Brain microvascular endothelial cell (primary cell): ENCODE data around the gene BIRC6.

Source experiments
- DNase-seq: peaks from one replicate; pipeline ENCODE4 v3.0.0-alpha.2; 2020
- H3K27ac ChIP-seq: fragments of 250-450 bp; sonication (Bioruptor Pico); 2 replicates; pipeline ENCODE4 v1.5.1; 2020; ENCODE audit warnings: mild to moderate bottlenecking, moderate library complexity
- H3K27me3 ChIP-seq: fragments of 250-450 bp; sonication (Bioruptor Pico); replicated peaks from 2 replicates; pipeline ENCODE4 v1.5.1; 2020; ENCODE audit warnings: mild to moderate bottlenecking
- H3K36me3 ChIP-seq: fragments of 250-450 bp; sonication (Bioruptor Pico); replicated peaks from 2 replicates; pipeline ENCODE4 v1.5.1; 2020; ENCODE audit warnings: mild to moderate bottlenecking
- H3K4me3 ChIP-seq: 2 replicates; pipeline ENCODE4 v1.5.1; 2011; ENCODE audit warnings: low read depth, mild to moderate bottlenecking, control low read depth, low read length, moderate library complexity
- CTCF ChIP-seq: IDR thresholded peaks from 2 replicates; pipeline ENCODE4 v1.5.1; 2011; ENCODE audit warnings: low read depth, mild to moderate bottlenecking, moderate library complexity, low read length, control low read depth, inconsistent platforms; ENCODE audit errors: missing control alignments
- in situ Hi-C: cut with HindIII; loops from 2 replicates; pipeline ENCODE4 v1.10.0; 2017; ENCODE audit warnings: low sequenced_read_pairs, low pct_ligation_motif_present

The BIRC6 gene

GRCh38 chr2:32559136-32559535, 202.3 kb downstream of the BIRC6 start:
- DNase-seq, result no peak
- peaks cover 10% of the 10 kb centered on the region for H3K36me3 ChIP-seq
- TF ChIP-seq CTCF, result no peak
- H3K4me3 ChIP-seq, result no peak overlapping the region
- no peaks in the 10 kb centered on the region for H3K27me3 ChIP-seq
- in situ Hi-C loops, result no loop called here
- no peak overlapping the region for H3K27ac ChIP-seq

- no peaks in the 10 kb centered on the region for H3K27me3 ChIP-seq
- no peak for DNase-seq
- H3K27ac ChIP-seq, result no peak overlapping the region
- in situ Hi-C loops, result no loop called here
- H3K36me3 ChIP-seq, result peaks cover 13% of the 10 kb centered on the region
- no peak for TF ChIP-seq CTCF
- no peak overlapping the region for H3K4me3 ChIP-seq
Measured at GRCh38 chr2:32562906-32563305, 206.1 kb downstream of the BIRC6 start.

GRCh38 chr2:32564417-32565035, 207.7 kb downstream of the BIRC6 start:
- TF ChIP-seq CTCF, result no peak
- H3K27ac ChIP-seq, result no peak overlapping the region
- in situ Hi-C loops, result no loop called here
- no peak for DNase-seq
- peaks cover 9% of the 10 kb centered on the region for H3K36me3 ChIP-seq
- H3K4me3 ChIP-seq, result no peak overlapping the region
- no peaks in the 10 kb centered on the region for H3K27me3 ChIP-seq

- TF ChIP-seq CTCF, result no peak
- DNase-seq, result no peak
- Histone ChIP-seq H3K36me3 (peaks cover 9% of the 10 kb centered on the region), H3K4me3 (no peak overlapping the region), H3K27me3 (no peaks in the 10 kb centered on the region), H3K27ac (no peak overlapping the region)
- in situ Hi-C loops, result no loop called here
Measured at GRCh38 chr2:32565902-32566301, 209.1 kb downstream of the BIRC6 start.

- no peak for DNase-seq
- Histone ChIP-seq H3K4me3 (no peak overlapping the region), H3K27ac (no peak overlapping the region), H3K36me3 (peaks cover 3% of the 10 kb centered on the region), H3K27me3 (no peaks in the 10 kb centered on the region)
- in situ Hi-C loops, result no loop called here
- no peak for TF ChIP-seq CTCF
Measured at GRCh38 chr2:32572030-32572429, 215.2 kb downstream of the BIRC6 start.

- no peak overlapping the region for H3K4me3 ChIP-seq
- H3K27ac ChIP-seq, result no peak overlapping the region
- peaks cover 3% of the 10 kb centered on the region for H3K36me3 ChIP-seq
- no peak for TF ChIP-seq CTCF
- no peaks in the 10 kb centered on the region for H3K27me3 ChIP-seq
- in situ Hi-C loops, result no loop called here
- DNase-seq, result no peak
Measured at GRCh38 chr2:32572737-32573136, 215.9 kb downstream of the BIRC6 start.
